H1 (cell line): Measurements from ENCODE around the gene UPF1. TPM values are rescaled to one million over a fixed set of nuclear protein-coding genes. Genes with fewer than 3 reads are reported as not detected.

Experiments
- CTCF ChIA-PET: fragments of 300-600 bp; sonication (Branson Sonifier 250); formaldehyde crosslinking; loops from one replicate; lab custom pipeline; 2021; ENCODE audit not compliant: partially characterized antibody; lab: Charles Lee
- POLR2A ChIA-PET: fragments of 300-600 bp; sonication (Branson Sonifier 250); formaldehyde crosslinking; loops from one replicate; lab custom pipeline; 2021; ENCODE audit warnings: inconsistent platforms; ENCODE audit not compliant: partially characterized antibody; lab: Charles Lee
- DNase-seq, 2 experiments: peaks; one replicate each; pipeline versions ENCODE4 v3.0.0 to v3.0.0-alpha.2; 2010 to 2022; ENCODE audit warnings: low spot score in 2 of 2, low read depth in 1 of 2, mixed read lengths in 1 of 2
- FAIRE-seq: peaks from 2 replicates; lab custom pipeline; 2011; peaks lifted over from hg19 to GRCh38; lab: Jason Lieb, UNC
- H2AFZ ChIP-seq: 2 replicates; pipeline ENCODE4 v1.8.1; 2012; ENCODE audit warnings: low read length, inconsistent platforms
- H2AK5ac ChIP-seq: 2 replicates; pipeline ENCODE4 v1.6.1; 2013; ENCODE audit warnings: low read depth, low read length
- H2BK120ac ChIP-seq: replicated peaks from 2 replicates; pipeline ENCODE3; 2013; ENCODE audit warnings: low read depth, low read length, inconsistent platforms
- H2BK12ac ChIP-seq: 2 replicates; pipeline ENCODE4 v1.6.1; 2013; ENCODE audit warnings: low read depth, low read length
- H2BK15ac ChIP-seq: 2 replicates; pipeline ENCODE4 v1.6.1; 2013; ENCODE audit warnings: low read length
- H2BK20ac ChIP-seq: 2 replicates; pipeline ENCODE4 v1.6.1; 2013; ENCODE audit warnings: low read length
- H2BK5ac ChIP-seq: 2 replicates; pipeline ENCODE4 v1.6.1; 2013; ENCODE audit warnings: low read depth, low read length
- H3K14ac ChIP-seq: 2 replicates; pipeline ENCODE4 v1.6.1; 2013; ENCODE audit warnings: inconsistent platforms; ENCODE audit not compliant: insufficient read length
- H3K18ac ChIP-seq: 2 replicates; pipeline ENCODE4 v1.6.1; 2013; ENCODE audit warnings: low read length; ENCODE audit errors: extremely low read depth
- H3K23ac ChIP-seq: 2 replicates; pipeline ENCODE4 v1.6.1; 2013; ENCODE audit warnings: inconsistent platforms; ENCODE audit not compliant: insufficient read length
- H3K23me2 ChIP-seq: 2 replicates; pipeline ENCODE4 v1.6.1; 2013; ENCODE audit warnings: low read depth, low read length
- H3K27ac ChIP-seq: 2 replicates; pipeline ENCODE4 v1.6.1; 2011; ENCODE audit warnings: low read depth, low read length, inconsistent platforms
- H3K27me3 ChIP-seq, 4 experiments: replicated peaks in 1 of 4; 1 replicate in 1 of 4; 2 replicates in 3 of 4; pipeline versions ENCODE4 v1.6.1 to v1.8.1; 2011 to 2013; ENCODE audit warnings: low read length in 3 of 4, mild to moderate bottlenecking in 3 of 4, inconsistent platforms in 2 of 4, mixed read lengths in 2 of 4, moderate library complexity in 1 of 4; ENCODE audit not compliant: control insufficient read depth in 3 of 4, insufficient read depth in 3 of 4; ENCODE audit errors: extremely low read depth in 1 of 4
- H3K36me3 ChIP-seq, 4 experiments: 2 replicates each; pipeline versions ENCODE4 v1.6.1 to v1.8.1; 2011 to 2013; ENCODE audit warnings: mild to moderate bottlenecking in 4 of 4, low read length in 3 of 4, moderate library complexity in 2 of 4, control low read depth in 1 of 4, inconsistent platforms in 1 of 4; ENCODE audit not compliant: insufficient read depth in 4 of 4, control insufficient read depth in 2 of 4
- H3K4ac ChIP-seq: replicated peaks from 2 replicates; pipeline ENCODE3; 2013; ENCODE audit warnings: low read length, low read depth, mixed read lengths, inconsistent platforms; ENCODE audit not compliant: insufficient read length
- H3K4me1 ChIP-seq, 4 experiments: replicated peaks in 1 of 4; 1 replicate in 1 of 4; 2 replicates in 3 of 4; pipeline versions ENCODE4 v1.6.1 to v1.8.1; 2011 to 2013; ENCODE audit warnings: low read length in 3 of 4, inconsistent platforms in 2 of 4, mixed read lengths in 1 of 4; ENCODE audit not compliant: insufficient read depth in 4 of 4, control insufficient read depth in 3 of 4
- H3K4me2 ChIP-seq, 2 experiments: 2 replicates each; pipeline versions ENCODE4 v1.6.1 to v1.8.1; 2011 to 2013; ENCODE audit warnings: low read depth in 2 of 2, low read length in 2 of 2, control low read depth in 1 of 2, inconsistent platforms in 1 of 2, mild to moderate bottlenecking in 1 of 2; ENCODE audit not compliant: insufficient read depth in 1 of 2
- H3K4me3 ChIP-seq, 4 experiments: fragments of 200-600, 300-600 bp in 1 of 4; sonication (generic), shearing (Covaris generic), sonication (Bioruptor Twin) in 1 of 4; 2 replicates each; pipeline versions ENCODE4 v1.5.1 to v1.8.1; 2011 to 2016; ENCODE audit warnings: low read length in 4 of 4, low read depth in 3 of 4, control low read depth in 2 of 4, inconsistent platforms in 2 of 4, mild to moderate bottlenecking in 2 of 4, mixed read lengths in 1 of 4, moderate library complexity in 1 of 4; ENCODE audit not compliant: insufficient read depth in 2 of 4; ENCODE audit errors: extremely low read depth in 1 of 4
- H3K56ac ChIP-seq: replicated peaks from 2 replicates; pipeline ENCODE3; 2013; ENCODE audit warnings: low read depth, mild to moderate bottlenecking, mixed read lengths, low read length, inconsistent platforms; ENCODE audit not compliant: insufficient read length
- H3K79me1 ChIP-seq: 2 replicates; pipeline ENCODE4 v1.6.1; 2013; ENCODE audit warnings: low read depth, low read length, control low read depth
- H3K79me2 ChIP-seq, 2 experiments: 2 replicates each; pipeline versions ENCODE4 v1.6.1 to v1.8.1; 2012 to 2013; ENCODE audit warnings: low read length in 2 of 2, mild to moderate bottlenecking in 2 of 2, inconsistent platforms in 1 of 2; ENCODE audit not compliant: insufficient read depth in 2 of 2, control insufficient read depth in 1 of 2
- H3K9ac ChIP-seq, 4 experiments: replicated peaks in 1 of 4; 1 replicate in 1 of 4; 2 replicates in 3 of 4; pipeline versions ENCODE4 v1.6.1 to v1.8.1; 2011 to 2013; ENCODE audit warnings: low read depth in 3 of 4, low read length in 3 of 4, control low read depth in 2 of 4, mild to moderate bottlenecking in 2 of 4, moderate library complexity in 2 of 4, inconsistent platforms in 1 of 4; ENCODE audit errors: extremely low read depth in 1 of 4
- H3K9me3 ChIP-seq, 2 experiments: 2 replicates each; pipeline versions ENCODE4 v1.6.1 to v1.8.1; 2012 to 2013; ENCODE audit warnings: mild to moderate bottlenecking in 2 of 2, moderate library complexity in 2 of 2, control low read depth in 1 of 2, inconsistent platforms in 1 of 2, low read depth in 1 of 2, low read length in 1 of 2, mixed read lengths in 1 of 2; ENCODE audit not compliant: insufficient read depth in 2 of 2
- H4K20me1 ChIP-seq, 2 experiments: replicated peaks in 1 of 2; 2 replicates each; pipeline versions ENCODE3 to v1.8.1; 2011 to 2013; ENCODE audit warnings: inconsistent platforms in 2 of 2, low read length in 2 of 2, mild to moderate bottlenecking in 1 of 2; ENCODE audit not compliant: insufficient read depth in 2 of 2, control insufficient read depth in 1 of 2
- H4K5ac ChIP-seq: 2 replicates; pipeline ENCODE4 v1.6.1; 2013; ENCODE audit warnings: low read length, low read depth, mixed read lengths, inconsistent platforms; ENCODE audit not compliant: insufficient read length
- H4K8ac ChIP-seq: 2 replicates; pipeline ENCODE4 v1.8.0; 2013; ENCODE audit warnings: mild to moderate bottlenecking, moderate library complexity, low read length, inconsistent platforms; ENCODE audit not compliant: insufficient read depth; ENCODE audit errors: extremely low read depth
- H4K91ac ChIP-seq: replicated peaks from 2 replicates; pipeline ENCODE3; 2013; ENCODE audit warnings: low read length, mixed read lengths, inconsistent platforms; ENCODE audit not compliant: insufficient read length
- CHD1 ChIP-seq: IDR thresholded peaks from 2 replicates; pipeline ENCODE4 v1.6.1; 2012; ENCODE audit warnings: low read depth, low read length, improper control_type of control experiment
- HDAC6 ChIP-seq: IDR thresholded peaks from one replicate; pipeline ENCODE4 v1.7.1; 2012; ENCODE audit warnings: low read depth, mild to moderate bottlenecking, inconsistent platforms, low read length, moderate library complexity
- RBBP5 ChIP-seq: IDR thresholded peaks from 2 replicates; pipeline ENCODE4 v1.7.1; 2012; ENCODE audit warnings: low read depth, mild to moderate bottlenecking, inconsistent platforms, low read length, moderate library complexity, borderline replicate concordance
- SIRT6 ChIP-seq: IDR thresholded peaks from one replicate; pipeline ENCODE4 v1.7.1; 2012; ENCODE audit warnings: low read length, inconsistent platforms
- SIX5 ChIP-seq: IDR thresholded peaks from 2 replicates; pipeline ENCODE4 v1.6.1; 2011; ENCODE audit warnings: mild to moderate bottlenecking, low read depth, low read length
- SRF ChIP-seq: IDR thresholded peaks from 2 replicates; pipeline ENCODE4 v1.6.1; 2011; ENCODE audit warnings: mild to moderate bottlenecking, low read depth, low read length, moderate library complexity
- SUZ12 ChIP-seq: fragments of 200-600 bp; sonication (generic); IDR thresholded peaks from 2 replicates; pipeline ENCODE4 v1.6.1; 2012; ENCODE audit warnings: mild to moderate bottlenecking, inconsistent platforms, low read length, moderate library complexity, mixed read lengths
- ZNF274 ChIP-seq: IDR thresholded peaks from 2 replicates; pipeline ENCODE4 v1.7.0; 2012; ENCODE audit warnings: low read length, borderline replicate concordance; ENCODE audit errors: extremely low read depth
- WGBS, 2 experiments: shearing (Covaris generic) in 1 of 2; methylation state at CpG; one replicate each; pipeline versions ENCODE4 v1.1.6 to v1.1.7; 2013 to 2015; ENCODE audit warnings: low lambda C conversion rate in 2 of 2, mixed read lengths in 2 of 2, inconsistent platforms in 1 of 2, low coverage in 1 of 2, missing lambda C conversion rate in 1 of 2; ENCODE audit not compliant: insufficient replicate concordance in 2 of 2, insufficient coverage in 1 of 2, insufficient read length in 1 of 2; ENCODE audit errors: extremely low coverage in 1 of 2, missing lambda C conversion rate in 1 of 2; 5-methylcytosine and 5-hydroxymethylcytosine counted together
- polyA plus RNA-seq, 7 experiments: library from polyadenylated mRNA; depleted of rRNA in 3 of 7; stranded (reverse) in 5 of 7; unstranded in 2 of 7; fragments of >200 nt in 5 of 7; fragments of 200-250 nt in 2 of 7; gene quantifications; 1 replicate in 5 of 7; 2 replicates in 1 of 7; 4 replicates in 1 of 7; pipeline versions ENCODE4 v1.2.1 to v1.2.3, GENCODE V29; 2011 to 2013; ENCODE audit warnings: missing spikeins in 2 of 7, mixed read lengths in 2 of 7
- total RNA-seq: library from RNA; stranded (reverse); fragmentation: NEBNext Ultra II Directional; extraction: Animal tissue kit (Norgen Biotek cat#: 25700); gene quantifications from 2 replicates; pipeline ENCODE4 v1.2.1, GENCODE V29; 2021
- TF ChIP-seq, protein P1 (sequence below): IDR thresholded peaks from 2 replicates; pipeline ENCODE4 v1.6.1; 2012; ENCODE audit warnings: inconsistent platforms

UPF1 gene
- total and polyA plus RNA-seq, 2 of the 8 experiments (the other 6 are each of a cell fraction or from before 2014, with no cell fraction given), result 46.4 to 62.0 TPM

DNA sequence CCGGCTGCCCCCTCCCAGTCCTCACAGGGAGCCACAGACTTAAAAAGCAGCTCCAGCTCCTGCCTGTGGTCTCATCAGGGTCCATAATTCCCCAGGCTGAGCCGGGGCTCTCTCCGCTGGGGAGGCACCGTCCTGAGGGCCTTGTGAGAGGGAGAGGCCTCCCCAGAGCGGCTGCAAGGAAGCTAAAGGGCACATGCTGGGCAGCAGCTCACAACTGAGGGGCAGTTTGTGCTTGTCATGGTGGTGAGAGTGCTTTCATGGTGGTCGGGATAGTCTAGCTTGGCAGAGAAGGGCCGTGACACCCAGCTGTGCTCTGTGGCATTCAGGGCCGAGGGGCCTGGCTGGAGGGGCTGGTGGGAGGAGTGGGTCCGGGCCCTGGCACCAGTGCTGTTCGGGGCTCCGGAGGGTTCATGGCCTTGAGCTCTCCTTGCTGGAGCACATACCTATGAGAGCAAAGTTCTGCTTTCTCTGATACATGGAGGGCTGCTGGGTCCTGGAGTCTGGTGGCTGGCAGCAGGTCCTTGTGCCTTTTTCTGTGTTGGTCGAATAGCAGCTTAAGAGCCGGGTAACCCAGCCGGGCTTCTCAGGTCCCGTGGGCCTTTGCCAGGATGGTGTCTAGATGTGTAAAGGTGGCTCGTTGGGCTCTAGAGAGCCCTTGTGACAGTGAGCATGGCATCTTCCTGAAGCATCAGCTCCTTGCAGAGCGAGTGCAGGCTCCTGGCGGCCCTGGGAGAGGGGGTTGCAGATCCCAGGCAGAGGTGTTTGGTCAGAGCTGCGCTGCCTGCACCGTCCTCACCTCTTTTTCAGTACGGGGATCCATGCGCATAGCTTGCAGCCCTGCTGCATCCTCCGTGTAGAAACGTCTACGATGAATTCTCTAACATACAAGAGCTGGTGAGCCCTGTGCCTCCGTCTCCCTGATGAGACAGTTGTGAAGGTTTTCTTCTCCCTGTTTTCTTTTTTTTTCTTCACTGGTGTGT lies 8.8 kb downstream of the UPF1 start:
- Histone ChIP-seq H3K9me3 (no peaks in the 10 kb centered on the region), H3K4me1 (peaks cover 0 to 14% (median 9%) of the 10 kb centered on the region in 4 experiments; a peak in 6 of 7 replicates), H3K9ac (no peak overlapping the region), H4K91ac (no peak overlapping the region), H4K8ac (peak overlapping the region; percentile 53; the same call in 1 of the 2 replicates), H2BK120ac (no peak overlapping the region), H2AK5ac (no peak overlapping the region), H4K5ac (no peak overlapping the region), H4K20me1 (peaks cover 59 to 63% of the 10 kb centered on the region in 2 experiments), H2AFZ (no peak overlapping the region), H3K56ac (no peak overlapping the region), H3K79me2 (peaks cover 28 to 97% of the 10 kb centered on the region in 2 experiments), H3K23ac (no peak overlapping the region), H3K36me3 (peaks cover 0 to 8% (median 6%) of the 10 kb centered on the region in 4 experiments; a peak in 4 of 8 replicates), H2BK20ac (no peak overlapping the region), H3K27ac (no peak overlapping the region), H3K4me2 (no peak overlapping the region; a peak in 1 of 4 replicates), H3K18ac (no peak overlapping the region; the same call in 1 of the 2 replicates), H2BK12ac (no peak overlapping the region), H2BK15ac (no peak overlapping the region), H2BK5ac (no peak overlapping the region), H3K4ac (no peak overlapping the region), H3K79me1 (peaks cover 48% of the 10 kb centered on the region), H3K4me3 (no peak overlapping the region), H3K14ac (no peak overlapping the region), H3K23me2 (no peaks in the 10 kb centered on the region; the same call in 1 of the 2 replicates), H3K27me3 (no peaks in the 10 kb centered on the region)
- WGBS, 2 experiments, result 88% methylated on average over 26 of the region's 26 CpGs; no CpG with 5 or more reads in 1 of the 2 experiments
- FAIRE-seq (no peak), DNase-seq (no peak)
- ChIA-PET CTCF (interaction anchor here (0.7 to 19.5 kb wide), 15 partner anchors 8 to 512 kb away, joined by 3 to 247 read pairs (median 4); partner anchors contain the start of gene UPF1), POLR2A (interaction anchor here (0.8 to 3.1 kb wide), 4 partner anchors 8 to 42 kb away, joined by 3 to 18 read pairs (median 4); partner anchors contain the start of gene UPF1)
- TF ChIP-seq HDAC6 (no peak), RBBP5 (no peak), ZNF274 (no peak), SIRT6 (no peak), CHD1 (no peak), SRF (no peak), SUZ12 (no peak), SIX5 (no peak)
- TF ChIP-seq, protein P1, sequence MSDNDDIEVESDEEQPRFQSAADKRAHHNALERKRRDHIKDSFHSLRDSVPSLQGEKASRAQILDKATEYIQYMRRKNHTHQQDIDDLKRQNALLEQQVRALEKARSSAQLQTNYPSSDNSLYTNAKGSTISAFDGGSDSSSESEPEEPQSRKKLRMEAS, result no peak
